HL-60 (cell line): Measurements from ENCODE around the gene NRXN3.

Experiments
- TF ChIP-seq, protein P1 (sequence below): IDR thresholded peaks from one replicate; pipeline ENCODE4 v1.5.1; 2011; ENCODE audit warnings: low read length, control low read depth, inconsistent platforms; ENCODE audit not compliant: insufficient read depth
- TF ChIP-seq, protein P2 (sequence below): IDR thresholded peaks from 2 replicates; pipeline ENCODE4 v1.6.1; 2012; ENCODE audit warnings: low read depth; ENCODE audit not compliant: insufficient replicate concordance

DNA sequence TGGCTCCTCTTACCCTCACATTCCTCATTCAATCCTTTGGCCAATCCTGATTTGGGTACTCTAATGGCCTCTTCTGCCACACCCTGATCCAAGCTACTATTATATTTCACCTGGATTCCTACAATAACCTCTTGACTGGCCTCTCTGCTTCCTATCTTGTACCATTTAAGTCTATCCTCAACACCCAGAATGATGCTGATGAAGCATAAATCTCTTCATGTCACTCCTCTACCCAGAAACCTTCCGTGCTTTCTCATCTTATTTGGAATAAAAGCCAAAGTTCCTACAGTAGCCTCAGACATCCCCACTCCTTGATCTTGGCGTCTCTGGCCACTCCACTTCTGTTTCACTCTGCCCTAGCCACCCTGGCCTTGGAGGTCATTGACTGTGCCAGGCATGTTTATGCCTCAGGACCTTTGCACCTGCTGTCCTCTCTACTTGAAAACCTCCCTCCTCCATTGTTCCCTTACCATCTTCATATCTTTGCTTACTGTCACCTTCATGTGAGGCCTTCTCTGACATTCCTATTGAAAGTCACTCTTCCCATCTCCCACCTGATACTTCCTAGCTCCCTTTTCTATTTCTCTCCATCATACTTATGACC is 46.4 kb upstream of the NRXN3 start:
- TF ChIP-seq, protein P1, sequence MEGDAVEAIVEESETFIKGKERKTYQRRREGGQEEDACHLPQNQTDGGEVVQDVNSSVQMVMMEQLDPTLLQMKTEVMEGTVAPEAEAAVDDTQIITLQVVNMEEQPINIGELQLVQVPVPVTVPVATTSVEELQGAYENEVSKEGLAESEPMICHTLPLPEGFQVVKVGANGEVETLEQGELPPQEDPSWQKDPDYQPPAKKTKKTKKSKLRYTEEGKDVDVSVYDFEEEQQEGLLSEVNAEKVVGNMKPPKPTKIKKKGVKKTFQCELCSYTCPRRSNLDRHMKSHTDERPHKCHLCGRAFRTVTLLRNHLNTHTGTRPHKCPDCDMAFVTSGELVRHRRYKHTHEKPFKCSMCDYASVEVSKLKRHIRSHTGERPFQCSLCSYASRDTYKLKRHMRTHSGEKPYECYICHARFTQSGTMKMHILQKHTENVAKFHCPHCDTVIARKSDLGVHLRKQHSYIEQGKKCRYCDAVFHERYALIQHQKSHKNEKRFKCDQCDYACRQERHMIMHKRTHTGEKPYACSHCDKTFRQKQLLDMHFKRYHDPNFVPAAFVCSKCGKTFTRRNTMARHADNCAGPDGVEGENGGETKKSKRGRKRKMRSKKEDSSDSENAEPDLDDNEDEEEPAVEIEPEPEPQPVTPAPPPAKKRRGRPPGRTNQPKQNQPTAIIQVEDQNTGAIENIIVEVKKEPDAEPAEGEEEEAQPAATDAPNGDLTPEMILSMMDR = no peak
- TF ChIP-seq, protein P2, sequence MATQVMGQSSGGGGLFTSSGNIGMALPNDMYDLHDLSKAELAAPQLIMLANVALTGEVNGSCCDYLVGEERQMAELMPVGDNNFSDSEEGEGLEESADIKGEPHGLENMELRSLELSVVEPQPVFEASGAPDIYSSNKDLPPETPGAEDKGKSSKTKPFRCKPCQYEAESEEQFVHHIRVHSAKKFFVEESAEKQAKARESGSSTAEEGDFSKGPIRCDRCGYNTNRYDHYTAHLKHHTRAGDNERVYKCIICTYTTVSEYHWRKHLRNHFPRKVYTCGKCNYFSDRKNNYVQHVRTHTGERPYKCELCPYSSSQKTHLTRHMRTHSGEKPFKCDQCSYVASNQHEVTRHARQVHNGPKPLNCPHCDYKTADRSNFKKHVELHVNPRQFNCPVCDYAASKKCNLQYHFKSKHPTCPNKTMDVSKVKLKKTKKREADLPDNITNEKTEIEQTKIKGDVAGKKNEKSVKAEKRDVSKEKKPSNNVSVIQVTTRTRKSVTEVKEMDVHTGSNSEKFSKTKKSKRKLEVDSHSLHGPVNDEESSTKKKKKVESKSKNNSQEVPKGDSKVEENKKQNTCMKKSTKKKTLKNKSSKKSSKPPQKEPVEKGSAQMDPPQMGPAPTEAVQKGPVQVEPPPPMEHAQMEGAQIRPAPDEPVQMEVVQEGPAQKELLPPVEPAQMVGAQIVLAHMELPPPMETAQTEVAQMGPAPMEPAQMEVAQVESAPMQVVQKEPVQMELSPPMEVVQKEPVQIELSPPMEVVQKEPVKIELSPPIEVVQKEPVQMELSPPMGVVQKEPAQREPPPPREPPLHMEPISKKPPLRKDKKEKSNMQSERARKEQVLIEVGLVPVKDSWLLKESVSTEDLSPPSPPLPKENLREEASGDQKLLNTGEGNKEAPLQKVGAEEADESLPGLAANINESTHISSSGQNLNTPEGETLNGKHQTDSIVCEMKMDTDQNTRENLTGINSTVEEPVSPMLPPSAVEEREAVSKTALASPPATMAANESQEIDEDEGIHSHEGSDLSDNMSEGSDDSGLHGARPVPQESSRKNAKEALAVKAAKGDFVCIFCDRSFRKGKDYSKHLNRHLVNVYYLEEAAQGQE = no peak
